Measurements from ENCODE around the gene CISD2. TPM values are rescaled to one million over a fixed set of nuclear protein-coding genes. Genes with fewer than 3 reads are reported as not detected.

The CISD2 gene
- polyA plus RNA-seq, 2 of the 4 experiments (the other 2 are of a cell fraction), result 49.9 to 84.1 TPM

DNA sequence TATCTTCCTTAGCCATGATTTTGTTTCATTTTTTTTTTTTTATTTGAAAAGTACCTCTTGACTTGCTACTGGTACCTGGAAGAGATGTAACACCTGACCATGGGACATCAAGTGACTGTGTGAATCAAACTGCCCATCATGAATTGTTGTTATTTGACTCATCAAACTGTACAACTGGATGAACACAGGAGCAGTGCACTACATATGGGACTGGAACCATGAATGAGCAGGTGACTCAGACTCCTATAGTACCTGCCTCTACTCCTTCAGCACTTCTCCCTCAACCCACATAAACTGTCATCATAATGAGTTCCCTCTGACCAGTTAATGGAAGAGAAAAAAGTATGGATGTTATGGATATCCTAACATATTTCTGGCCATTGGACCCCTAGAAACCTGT, 25.5 kb upstream of the CISD2 start:
- no peak overlapping the region for H3K4me3 ChIP-seq
- CTCF ChIA-PET, result no interaction called here
- ATAC-seq, result no peak
- FAIRE-seq, result no peak
- DNase-seq (ENCODE audit: low read depth in 1 of 2, low spot score in 1 of 2), result no peak
- POLR2A ChIA-PET, result no interaction called here
- no peaks in the 10 kb centered on the region for H3K9me3 ChIP-seq
- no peaks in the 10 kb centered on the region for H3K4me1 ChIP-seq
- no peak overlapping the region for H3K27ac ChIP-seq
- no peak overlapping the region for H3K4me2 ChIP-seq
- TF ChIP-seq FOXS1 (CRISPR knock-in tag; IDR thresholded peaks at IDR 0.05), result no peak
- no peak for TF ChIP-seq ZNF302 (CRISPR knock-in tag; IDR thresholded peaks at IDR 0.05)
- TF ChIP-seq, protein P1, sequence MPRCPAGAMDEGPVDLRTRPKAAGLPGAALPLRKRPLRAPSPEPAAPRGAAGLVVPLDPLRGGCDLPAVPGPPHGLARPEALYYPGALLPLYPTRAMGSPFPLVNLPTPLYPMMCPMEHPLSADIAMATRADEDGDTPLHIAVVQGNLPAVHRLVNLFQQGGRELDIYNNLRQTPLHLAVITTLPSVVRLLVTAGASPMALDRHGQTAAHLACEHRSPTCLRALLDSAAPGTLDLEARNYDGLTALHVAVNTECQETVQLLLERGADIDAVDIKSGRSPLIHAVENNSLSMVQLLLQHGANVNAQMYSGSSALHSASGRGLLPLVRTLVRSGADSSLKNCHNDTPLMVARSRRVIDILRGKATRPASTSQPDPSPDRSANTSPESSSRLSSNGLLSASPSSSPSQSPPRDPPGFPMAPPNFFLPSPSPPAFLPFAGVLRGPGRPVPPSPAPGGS (IDR thresholded peaks at IDR 0.05), result no peak
- no peak for TF ChIP-seq ATOH8 (CRISPR knock-in tag; IDR thresholded peaks at IDR 0.05; ENCODE audit: low read depth)
- no peak for TF ChIP-seq HOXB5 (CRISPR knock-in tag; IDR thresholded peaks at IDR 0.05)
- no peak for TF ChIP-seq CBX8 (IDR thresholded peaks at IDR 0.05)
- TF ChIP-seq GATA3 (IDR thresholded peaks at IDR 0.05; ENCODE audit: borderline replicate concordance), result no peak
- TF ChIP-seq REST (IDR thresholded peaks at IDR 0.05), result no peak
- no peak for TF ChIP-seq JUNB (IDR thresholded peaks at IDR 0.05)
- TF ChIP-seq RNF2 (IDR thresholded peaks at IDR 0.05; ENCODE audit: borderline replicate concordance, low read depth), result no peak
- no peak for TF ChIP-seq HEYL (CRISPR knock-in tag; IDR thresholded peaks at IDR 0.05)
- TF ChIP-seq FOSB (CRISPR knock-in tag; IDR thresholded peaks at IDR 0.05), result no peak
- TF ChIP-seq ESRRA (IDR thresholded peaks at IDR 0.05; ENCODE audit: borderline replicate concordance, low read length), result no peak
- no peak for TF ChIP-seq KDM1A (IDR thresholded peaks at IDR 0.05; ENCODE audit: low read depth)
- no peak for TF ChIP-seq EP300 (IDR thresholded peaks at IDR 0.05)
- no peak for TF ChIP-seq KDM5A (IDR thresholded peaks at IDR 0.05)

DNA sequence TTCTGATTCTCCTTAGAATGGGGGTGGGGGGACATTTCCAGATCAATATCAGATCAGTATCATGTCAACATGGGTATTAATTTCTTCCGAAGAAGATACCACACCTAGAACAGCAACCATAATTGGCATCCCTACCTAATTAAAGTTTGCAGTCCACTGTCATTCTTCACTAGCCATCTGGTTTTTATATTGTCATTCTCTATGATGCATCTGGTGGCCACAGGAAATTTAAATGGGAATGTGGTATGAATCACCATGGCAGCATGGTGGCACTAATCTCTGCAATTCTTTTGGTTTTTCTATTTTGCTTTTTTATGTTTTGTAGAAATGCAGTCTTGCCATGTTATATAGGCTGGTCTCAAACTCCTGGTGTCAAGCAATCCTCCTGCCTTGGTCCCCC, 24.9 kb upstream of the CISD2 start:
- Histone ChIP-seq H3K9me3 (no peaks in the 10 kb centered on the region), H3K4me3 (no peak overlapping the region), H3K27ac (no peak overlapping the region), H3K4me2 (no peak overlapping the region), H3K4me1 (no peaks in the 10 kb centered on the region)
- DNase-seq (ENCODE audit: low read depth in 1 of 2, low spot score in 1 of 2) (no peak), FAIRE-seq (no peak), ATAC-seq (no peak)
- 92% methylated on average over 1 of the region's 1 CpG for WGBS (ENCODE audit: missing lambda C conversion rate)
- CTCF ChIA-PET, result no interaction called here
- POLR2A ChIA-PET, result no interaction called here
- TF ChIP-seq HMGXB4 (CRISPR knock-in tag; IDR thresholded peaks at IDR 0.05; ENCODE audit: borderline replicate concordance) (no peak), SMC3 (IDR thresholded peaks at IDR 0.05) (no peak), HDAC2 (IDR thresholded peaks at IDR 0.05) (no peak), ATOH8 (CRISPR knock-in tag; IDR thresholded peaks at IDR 0.05; ENCODE audit: low read depth) (no peak), BHLHE40 (IDR thresholded peaks at IDR 0.05; ENCODE audit: low read depth, low read length) (no peak), RNF2 (IDR thresholded peaks at IDR 0.05; ENCODE audit: borderline replicate concordance, low read depth) (no peak), TP53 (CRISPR knock-in tag; IDR thresholded peaks at IDR 0.05) (no peak), NFE2L2 (conservative IDR thresholded peaks at IDR 0.05; ENCODE audit: low read length) (no peak), CBX2 (IDR thresholded peaks at IDR 0.05; ENCODE audit: borderline replicate concordance, low read depth) (no peak)
- TF ChIP-seq, protein P2, sequence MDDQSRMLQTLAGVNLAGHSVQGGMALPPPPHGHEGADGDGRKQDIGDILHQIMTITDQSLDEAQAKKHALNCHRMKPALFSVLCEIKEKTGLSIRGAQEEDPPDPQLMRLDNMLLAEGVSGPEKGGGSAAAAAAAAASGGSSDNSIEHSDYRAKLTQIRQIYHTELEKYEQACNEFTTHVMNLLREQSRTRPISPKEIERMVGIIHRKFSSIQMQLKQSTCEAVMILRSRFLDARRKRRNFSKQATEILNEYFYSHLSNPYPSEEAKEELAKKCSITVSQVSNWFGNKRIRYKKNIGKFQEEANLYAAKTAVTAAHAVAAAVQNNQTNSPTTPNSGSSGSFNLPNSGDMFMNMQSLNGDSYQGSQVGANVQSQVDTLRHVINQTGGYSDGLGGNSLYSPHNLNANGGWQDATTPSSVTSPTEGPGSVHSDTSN (IDR thresholded peaks at IDR 0.05), result no peak

All from A549 (cell line).